ENCODE measurements around the gene RNU2-1. TPM values are rescaled to one million over a fixed set of nuclear protein-coding genes. Genes with fewer than 3 reads are reported as not detected.
"Not testable (repeated sequence)": the region's sequence is repeated elsewhere in the genome, so short reads cannot be mapped to it uniquely, and the experiment has no call there.

The RNU2-1 gene
- total RNA-seq, 3 donors from 2014 or later = not detected

GRCh38 chr17:43200127-43200526, 33.6 kb downstream of the RNU2-1 start:
- Histone ChIP-seq H3K27me3 (no peaks in the 10 kb centered on the region), H3K4me1 (no peaks in the 10 kb centered on the region), H3K27ac (no peak overlapping the region), H3K36me3 (peaks cover 24% of the 10 kb centered on the region), H3K4me3 (no peak overlapping the region), H3K9me3 (no peaks in the 10 kb centered on the region)
- intact Hi-C loops (cut with DNase I; ENCODE audit: low total_unique reads) = no loop called here
- TF ChIP-seq CTCF (IDR thresholded peaks at IDR 0.05) (no peak), POLR2AphosphoS5 (IDR thresholded peaks at IDR 0.05) (no peak), POLR2A (IDR thresholded peaks at IDR 0.05) (no peak)
- DNase-seq (ENCODE audit: low spot score in 2 of 2) = no peak

GRCh38 chr17:43199633-43200032, 34.1 kb downstream of the RNU2-1 start:
- TF ChIP-seq POLR2A (IDR thresholded peaks at IDR 0.05) (no peak), POLR2AphosphoS5 (IDR thresholded peaks at IDR 0.05) (no peak), CTCF (IDR thresholded peaks at IDR 0.05) (no peak)
- no peak overlapping the region for H3K4me3 ChIP-seq
- no peaks in the 10 kb centered on the region for H3K27me3 ChIP-seq
- H3K4me1 ChIP-seq = no peaks in the 10 kb centered on the region
- no peak for DNase-seq (ENCODE audit: low spot score in 2 of 2)
- no peaks in the 10 kb centered on the region for H3K9me3 ChIP-seq
- H3K36me3 ChIP-seq = peaks cover 24% of the 10 kb centered on the region
- intact Hi-C loops (cut with DNase I; ENCODE audit: low total_unique reads) = no loop called here
- H3K27ac ChIP-seq = no peak overlapping the region

DNA sequence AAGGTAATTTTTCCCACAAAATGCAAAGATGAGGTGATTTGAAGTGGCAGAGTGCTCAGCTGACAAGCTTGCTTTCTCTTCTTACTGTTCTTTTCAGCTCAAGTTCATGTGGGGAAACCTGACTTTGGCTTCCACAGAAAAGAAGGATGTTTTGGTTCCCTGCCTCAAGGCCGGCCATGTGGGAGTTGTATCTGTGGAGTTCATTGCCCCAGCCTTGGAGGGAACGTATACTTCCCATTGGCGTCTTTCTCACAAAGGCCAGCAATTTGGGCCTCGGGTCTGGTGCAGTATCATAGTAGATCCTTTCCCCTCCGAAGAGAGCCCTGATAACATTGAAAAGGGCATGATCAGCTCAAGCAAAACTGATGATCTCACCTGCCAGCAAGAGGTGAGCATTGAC, 40.5 kb downstream of the RNU2-1 start:
- no peaks in the 10 kb centered on the region for H3K4me1 ChIP-seq
- intact Hi-C loops (cut with DNase I; ENCODE audit: low total_unique reads) = no loop called here
- no peak overlapping the region for H3K27ac ChIP-seq
- no peak for DNase-seq (ENCODE audit: low spot score in 2 of 2)
- H3K4me3 ChIP-seq = no peak overlapping the region
- TF ChIP-seq POLR2AphosphoS5 (IDR thresholded peaks at IDR 0.05) = no peak
- no peak for TF ChIP-seq POLR2A (IDR thresholded peaks at IDR 0.05)
- no peak for TF ChIP-seq CTCF (IDR thresholded peaks at IDR 0.05)
- H3K36me3 ChIP-seq = peaks cover 44% of the 10 kb centered on the region
- H3K9me3 ChIP-seq = no peaks in the 10 kb centered on the region
- no peaks in the 10 kb centered on the region for H3K27me3 ChIP-seq

- intact Hi-C loops (cut with DNase I; ENCODE audit: low total_unique reads); H3K4me3 ChIP-seq; H3K27ac ChIP-seq; H3K4me1 ChIP-seq; H3K27me3 ChIP-seq; DNase-seq (ENCODE audit: low spot score in 2 of 2); H3K9me3 ChIP-seq: not testable (repeated sequence)
- peaks cover 14% of the 10 kb centered on the region for H3K36me3 ChIP-seq
Measured at GRCh38 chr17:43186656-43187055, 47.1 kb downstream of the RNU2-1 start.

- no peak for DNase-seq (ENCODE audit: low spot score in 2 of 2)
- no peak for TF ChIP-seq CTCF (IDR thresholded peaks at IDR 0.05)
- no peak for TF ChIP-seq POLR2A (IDR thresholded peaks at IDR 0.05)
- TF ChIP-seq POLR2AphosphoS5 (IDR thresholded peaks at IDR 0.05) = no peak
- no peak overlapping the region for H3K27ac ChIP-seq
- peaks cover 1% of the 10 kb centered on the region for H3K36me3 ChIP-seq
- no peaks in the 10 kb centered on the region for H3K4me1 ChIP-seq
- H3K27me3 ChIP-seq = no peaks in the 10 kb centered on the region
- intact Hi-C loops (cut with DNase I; ENCODE audit: low total_unique reads) = no loop called here
- H3K9me3 ChIP-seq = no peaks in the 10 kb centered on the region
- H3K4me3 ChIP-seq = no peak overlapping the region
Measured at GRCh38 chr17:43183921-43184320, 49.9 kb downstream of the RNU2-1 start.

Other genes starting within 250 kb of the RNU2-1 start
- 1,000 to 10,000 TPM; 1,150 to 3,519 (median 1,958) TPM for gene RPL27, start 235.6 kb downstream of the RNU2-1 start, total RNA-seq
- 10 to 100 TPM; 16.2 to 42.3 (median 31.0) TPM for gene IFI35, start 227.2 kb downstream of the RNU2-1 start, total RNA-seq
- gene VAT1, start 211.6 kb downstream of the RNU2-1 start, total RNA-seq = 100 to 1,000 TPM; 125 to 402 (median 173) TPM
- gene RND2, start 208.7 kb downstream of the RNU2-1 start, total RNA-seq = 1 to 10 TPM in 2 of 3 donors, under 1 TPM in 1; 0.16 to 2.0 (median 1.3) TPM
- gene BRCA1, start 108.6 kb downstream of the RNU2-1 start, total RNA-seq = 1 to 10 TPM; 5.2 to 8.9 (median 7.4) TPM
- 100 to 1,000 TPM in 1 of 3 donors, 10 to 100 TPM in 2; 90.1 to 131 (median 92.1) TPM for gene NBR1, start 62.8 kb downstream of the RNU2-1 start, total RNA-seq
- gene TMEM106A, start 22.1 kb downstream of the RNU2-1 start, total RNA-seq = 1 to 10 TPM; 5.9 to 9.1 (median 7.9) TPM
- not detected for gene CCDC200, start 5.4 kb downstream of the RNU2-1 start, total RNA-seq
- 10 to 100 TPM in 1 of 3 donors, 1 to 10 TPM in 2; 6.1 to 15.4 (median 7.2) TPM for gene ARL4D, start 165.0 kb upstream of the RNU2-1 start, total RNA-seq
- 10 to 100 TPM; 32.5 to 44.1 (median 42.0) TPM for gene DHX8, start 250.0 kb upstream of the RNU2-1 start, total RNA-seq